OCI-LY7 (cell line): ENCODE results near the gene PLA1A. TPM values are rescaled to one million over a fixed set of nuclear protein-coding genes. Genes with fewer than 3 reads are reported as not detected.

Source experiments
- BruUV-seq: library from RNA; stranded (reverse); fragments of 400-500 nt; replicated peaks from 2 replicates; lab custom pipeline; 2021; lab: Mats Ljungman, UMichigan
- CTCF ChIA-PET: fragments of 300-600 bp; sonication (Branson Sonifier 250); formaldehyde crosslinking; loops from one replicate; lab custom pipeline; 2022; ENCODE audit warnings: antibody characterized with exemption; ENCODE audit not compliant: unreplicated experiment; lab: Charles Lee
- POLR2A ChIA-PET: fragments of 300-600 bp; sonication (Branson Sonifier 250); formaldehyde crosslinking; loops from one replicate; lab custom pipeline; 2022; ENCODE audit warnings: antibody characterized with exemption; lab: Charles Lee
- DNase-seq: peaks from one replicate; pipeline ENCODE4 v3.0.0-alpha.2; 2015; ENCODE audit warnings: low spot score
- H2AFZ ChIP-seq: fragments of 200-600 bp; sonication (generic), shearing (Covaris generic); 2 replicates; pipeline ENCODE4 v1.6.1; 2014; ENCODE audit warnings: mild to moderate bottlenecking, antibody characterized with exemption, low read length, moderate library complexity
- H3K27ac ChIP-seq: fragments of 200-600 bp; sonication (generic); 2 replicates; pipeline ENCODE4 v1.5.1; 2014; ENCODE audit warnings: mixed run types, low read depth, mild to moderate bottlenecking, moderate library complexity, low read length, inconsistent platforms; ENCODE audit not compliant: poor library complexity, severe bottlenecking
- H3K36me3 ChIP-seq: fragments of 200-600 bp; sonication (generic); 2 replicates; pipeline ENCODE4 v1.6.1; 2014; ENCODE audit warnings: mild to moderate bottlenecking, antibody characterized with exemption, low read length, moderate library complexity, mixed read lengths; ENCODE audit not compliant: insufficient read depth
- H3K4me1 ChIP-seq: fragments of 200-600 bp; sonication (generic); 2 replicates; pipeline ENCODE4 v1.5.1; 2014; ENCODE audit warnings: mild to moderate bottlenecking, low read length; ENCODE audit not compliant: insufficient read depth, poor library complexity, severe bottlenecking
- H3K4me2 ChIP-seq: fragments of 200-600 bp; sonication (generic); 2 replicates; pipeline ENCODE4 v1.6.1; 2014; ENCODE audit warnings: mild to moderate bottlenecking, low read length
- H3K4me3 ChIP-seq: fragments of 200-600 bp; sonication (generic); 2 replicates; pipeline ENCODE4 v1.5.1; 2014; ENCODE audit warnings: mild to moderate bottlenecking, low read depth, low read length; ENCODE audit not compliant: poor library complexity, severe bottlenecking
- H3K79me2 ChIP-seq: fragments of 200-600 bp; sonication (generic); 2 replicates; pipeline ENCODE4 v1.6.1; 2016; ENCODE audit warnings: low read depth, mild to moderate bottlenecking, low read length, moderate library complexity, mixed read lengths; ENCODE audit not compliant: insufficient read depth
- H3K9me2 ChIP-seq: fragments of 200-600 bp; sonication (generic); 2 replicates; pipeline ENCODE4 v1.6.1; 2016; ENCODE audit warnings: mild to moderate bottlenecking, low read length, mixed read lengths; ENCODE audit not compliant: insufficient read depth
- H3K9me3 ChIP-seq: fragments of 200-600 bp; sonication (generic); 2 replicates; pipeline ENCODE4 v1.6.1; 2014; ENCODE audit warnings: mild to moderate bottlenecking, mixed run types, low read length, mixed read lengths
- H4K20me1 ChIP-seq: fragments of 200-600 bp; sonication (generic); 2 replicates; pipeline ENCODE4 v1.6.1; 2014; ENCODE audit warnings: mild to moderate bottlenecking, antibody characterized with exemption, low read length, moderate library complexity, mixed read lengths; ENCODE audit not compliant: insufficient read depth
- CTCF ChIP-seq: fragments of 200-600 bp; sonication (generic); conservative IDR thresholded peaks from 2 replicates; pipeline ENCODE4 v1.5.1; 2014; ENCODE audit warnings: mild to moderate bottlenecking, antibody characterized with exemption, low read length, moderate library complexity, mixed read lengths
- EZH2phosphoT487 ChIP-seq: fragments of 200-600 bp; sonication (generic); IDR thresholded peaks from 2 replicates; pipeline ENCODE4 v1.6.1; 2018; ENCODE audit warnings: low read depth, borderline replicate concordance, mild to moderate bottlenecking, mixed run types, antibody characterized with exemption, low read length, moderate library complexity, mixed read lengths
- intact Hi-C: fragments of 100-400 bp; cut with micrococcal nuclease; formaldehyde crosslinking; loops from one replicate; pipeline ENCODE4 v1.10.0; 2022; ENCODE audit not compliant: unreplicated experiment
- total RNA-seq, 2 experiments: library from RNA; depleted of rRNA in 1 of 2; stranded (reverse); fragments of >200 nt in 1 of 2; shearing (Covaris generic) in 1 of 2; gene quantifications; 2 replicates each; pipeline ENCODE4 v1.2.3, GENCODE V29; 2014 to 2022

The PLA1A gene
- total RNA-seq, 2 experiments from 2014 or later: not detected

DNA sequence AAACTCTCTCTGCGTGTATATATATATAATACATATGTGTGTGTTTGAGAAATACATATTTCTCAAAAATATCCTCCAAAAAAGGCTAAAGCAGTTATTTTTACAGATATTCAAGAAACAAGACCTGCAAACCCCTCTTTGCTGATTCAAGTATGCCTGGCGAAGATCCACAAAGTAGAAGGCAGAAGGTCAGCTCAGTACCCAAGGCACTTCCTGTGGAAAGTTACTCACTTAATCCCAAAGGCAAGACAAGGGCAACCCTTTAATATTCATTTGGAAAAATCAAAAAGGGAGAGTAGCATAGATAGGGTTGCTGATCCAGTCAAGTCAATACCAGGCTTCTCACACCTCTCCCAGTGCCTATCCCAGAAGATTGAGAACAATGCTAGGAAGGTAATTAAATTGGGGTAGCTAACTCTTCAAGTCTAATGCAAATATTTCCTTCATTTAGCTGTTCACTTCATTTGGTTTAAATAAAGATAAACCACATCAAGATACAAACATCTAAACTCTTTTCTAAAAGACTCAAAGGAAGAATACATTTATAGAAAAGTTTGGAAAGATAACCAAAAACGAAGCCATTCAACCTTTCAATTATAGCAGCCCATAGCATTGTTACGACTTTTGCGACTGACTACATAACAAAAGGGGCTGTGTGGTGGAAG, 72.4 kb downstream of the PLA1A start:
- BruUV-seq: no TSS peak
- POLR2A ChIA-PET: no interaction called here
- H3K27ac ChIP-seq: no peak overlapping the region
- CTCF ChIA-PET: no interaction called here
- H3K9me3 ChIP-seq: no peaks in the 10 kb centered on the region
- H3K79me2 ChIP-seq: peaks cover 4% of the 10 kb centered on the region; the same call in 1 of the 2 replicates
- H3K4me3 ChIP-seq: no peak overlapping the region
- peaks cover 88% of the 10 kb centered on the region for H3K36me3 ChIP-seq
- H3K9me2 ChIP-seq: no peaks in the 10 kb centered on the region
- H4K20me1 ChIP-seq: peaks cover under 1% of the 10 kb centered on the region; the same call in 1 of the 2 replicates
- TF ChIP-seq EZH2phosphoT487: no peak
- TF ChIP-seq CTCF: no peak
- no peak for DNase-seq
- no peak overlapping the region for H2AFZ ChIP-seq
- peaks cover 3% of the 10 kb centered on the region for H3K4me1 ChIP-seq
- intact Hi-C loops: loop anchor here (10.0 kb wide), 1 partner anchor 425 kb away; the partner anchor contains the start of gene B4GALT4
- H3K4me2 ChIP-seq: no peak overlapping the region

- H2AFZ ChIP-seq: no peak overlapping the region
- H4K20me1 ChIP-seq: peaks cover 15% of the 10 kb centered on the region; the same call in 1 of the 2 replicates
- H3K27ac ChIP-seq: no peak overlapping the region
- no peak overlapping the region for H3K4me2 ChIP-seq
- ChIA-PET CTCF (no interaction called here), POLR2A (interaction anchor here (0.6 to 2.1 kb wide), 4 partner anchors 9 to 165 kb away, joined by 3 to 10 read pairs (median 3); no protein-coding TSS in a partner anchor)
- H3K9me2 ChIP-seq: no peaks in the 10 kb centered on the region
- DNase-seq: no peak
- intact Hi-C loops: loop anchor here (10.0 kb wide), 1 partner anchor 428 kb away; the partner anchor contains the start of gene B4GALT4
- peaks cover 18% of the 10 kb centered on the region for H3K4me1 ChIP-seq
- peaks cover 77% of the 10 kb centered on the region for H3K36me3 ChIP-seq
- TF ChIP-seq CTCF (no peak), EZH2phosphoT487 (no peak)
- peaks cover 21% of the 10 kb centered on the region for H3K79me2 ChIP-seq
- no TSS peak for BruUV-seq
- no peak overlapping the region for H3K4me3 ChIP-seq
- H3K9me3 ChIP-seq: no peaks in the 10 kb centered on the region
These were observed 75.1 kb downstream of the PLA1A start for GRCh38 chr3:119672776-119673175.

DNA sequence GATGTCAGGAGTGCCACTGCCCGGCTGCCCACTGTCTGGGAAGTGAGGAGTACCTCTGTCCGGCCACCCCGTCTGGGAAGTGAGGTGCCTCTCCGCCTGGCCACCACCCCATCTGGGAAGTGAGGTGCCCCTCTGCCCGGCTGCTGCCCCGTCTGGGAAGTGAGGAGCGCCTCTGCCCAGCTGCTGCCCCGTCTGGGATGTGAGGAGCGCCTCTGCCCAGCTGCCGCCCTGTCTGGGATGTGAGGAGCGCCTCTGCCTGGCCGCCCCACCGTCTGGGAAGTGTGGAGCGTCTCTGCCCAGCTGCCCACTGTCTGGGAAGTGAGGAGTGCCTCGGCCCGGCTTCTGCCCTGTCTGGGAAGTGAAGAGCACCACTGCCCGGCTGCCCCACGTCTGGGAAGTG, 76.2 kb downstream of the PLA1A start:
- Histone ChIP-seq H2AFZ (no peak overlapping the region), H3K9me3 (no peaks in the 10 kb centered on the region), H3K79me2 (peaks cover 21% of the 10 kb centered on the region), H4K20me1 (peaks cover 15% of the 10 kb centered on the region; the same call in 1 of the 2 replicates), H3K4me1 (peaks cover 22% of the 10 kb centered on the region), H3K27ac (no peak overlapping the region), H3K36me3 (peaks cover 68% of the 10 kb centered on the region), H3K4me2 (no peak overlapping the region), H3K4me3 (no peak overlapping the region), H3K9me2 (no peaks in the 10 kb centered on the region)
- BruUV-seq: no TSS peak
- intact Hi-C loops: loop anchor here (10.0 kb wide), 1 partner anchor 429 kb away; the partner anchor contains the start of gene B4GALT4
- ChIA-PET POLR2A (no interaction called here), CTCF (no interaction called here)
- TF ChIP-seq CTCF: no peak
- TF ChIP-seq EZH2phosphoT487: no peak
- DNase-seq: no peak
